K562 (cell line): Measurements from ENCODE around the gene CCDC187. TPM values are rescaled to one million over a fixed set of nuclear protein-coding genes. Genes with fewer than 3 reads are reported as not detected.

Source experiments
- ATAC-seq: fragments of 200-7000 bp; cut with Tn5 transposase; 3 replicates; pipeline ENCODE4 v1.9.1; 2020; ENCODE audit warnings: moderate library complexity
- BruUV-seq: library from RNA; stranded (reverse); fragments of 400-500 nt; replicated peaks from 2 replicates; lab custom pipeline; 2021; lab: Mats Ljungman, UMichigan
- CTCF ChIA-PET: fragments of 300-600 bp; formaldehyde crosslinking; extraction: SDS; loops from one replicate; lab custom pipeline; 2021; ENCODE audit warnings: low intra/inter-chr PET ratio; lab: Yijun Ruan, JAX
- POLR2A ChIA-PET: fragments of 300-600, 350-650 bp; sonication (Branson Sonifier 250); formaldehyde crosslinking; extraction: SDS; loops from one replicate; lab custom pipeline; 2021; ENCODE audit warnings: antibody characterized with exemption, inconsistent platforms; lab: Yijun Ruan, JAX
- DNase-seq, 4 experiments: peaks; one replicate each; pipeline versions ENCODE4 v3.0.0 to v3.0.0-alpha.2; 2011 to 2018; ENCODE audit warnings: low spot score in 3 of 4, mixed read lengths in 3 of 4; ENCODE audit errors: extremely low read depth in 1 of 4
- FAIRE-seq: peaks from 2 replicates; lab custom pipeline; 2011; peaks lifted over from hg19 to GRCh38; lab: Jason Lieb, UNC
- H2AFZ ChIP-seq: 2 replicates; pipeline ENCODE4 v1.6.0; 2011; ENCODE audit warnings: low read depth, low read length, control low read depth, inconsistent platforms
- H3K27ac ChIP-seq: fragments of 200-600 bp; 3 replicates; pipeline ENCODE4 v1.8.0; 2011; ENCODE audit warnings: low read depth, mild to moderate bottlenecking, control low read depth, inconsistent platforms, low read length, moderate library complexity, mixed read lengths; ENCODE audit errors: extremely low read depth
- H3K27me3 ChIP-seq, 2 experiments: fragments of 300-600 bp in 1 of 2; 2 replicates in 1 of 2; 3 replicates in 1 of 2; pipeline versions ENCODE4 v1.6.0 to v1.8.0; 2011; ENCODE audit warnings: inconsistent platforms in 2 of 2, low read length in 2 of 2, mild to moderate bottlenecking in 1 of 2, mixed read lengths in 1 of 2, moderate library complexity in 1 of 2; ENCODE audit not compliant: control insufficient read depth in 2 of 2, insufficient read depth in 2 of 2
- H3K36me3 ChIP-seq: fragments of 300-600 bp; 3 replicates; pipeline ENCODE4 v1.8.0; 2011; ENCODE audit warnings: mild to moderate bottlenecking, low read length, inconsistent platforms; ENCODE audit not compliant: control insufficient read depth, insufficient read depth
- H3K4me1 ChIP-seq, 2 experiments: fragments of 200-600 bp in 1 of 2; replicated peaks in 1 of 2; 2 replicates in 1 of 2; 3 replicates in 1 of 2; pipeline versions ENCODE4 v1.5.1 to v1.8.0; 2011; ENCODE audit warnings: inconsistent platforms in 2 of 2, low read length in 2 of 2, mild to moderate bottlenecking in 1 of 2, mixed read lengths in 1 of 2, moderate library complexity in 1 of 2; ENCODE audit not compliant: control insufficient read depth in 2 of 2, insufficient read depth in 2 of 2
- H3K4me2 ChIP-seq: 2 replicates; pipeline ENCODE4 v1.6.1; 2011; ENCODE audit warnings: low read length, control low read depth, inconsistent platforms, mixed read lengths; ENCODE audit not compliant: insufficient read depth
- H3K4me3 ChIP-seq: fragments of 200-600 bp; sonication (generic), shearing (Covaris generic); 2 replicates; pipeline ENCODE4 v1.5.1; 2016; ENCODE audit warnings: control low read depth, inconsistent platforms
- H3K79me2 ChIP-seq: fragments of 200-600 bp; 3 replicates; pipeline ENCODE4 v1.8.0; 2011; ENCODE audit warnings: low read length, inconsistent platforms; ENCODE audit not compliant: control insufficient read depth, insufficient read depth
- H3K9ac ChIP-seq, 2 experiments: 2 replicates each; pipeline versions ENCODE4 v1.6.0 to v1.6.1; 2011; ENCODE audit warnings: low read depth in 2 of 2, low read length in 2 of 2, control low read depth in 1 of 2, inconsistent platforms in 1 of 2, mild to moderate bottlenecking in 1 of 2, mixed read lengths in 1 of 2; ENCODE audit not compliant: insufficient read depth in 1 of 2
- H3K9me1 ChIP-seq: one replicate; pipeline ENCODE4 v1.6.0; 2011; ENCODE audit warnings: inconsistent platforms, mild to moderate bottlenecking, low read length, moderate library complexity; ENCODE audit not compliant: control insufficient read depth, insufficient read depth
- H3K9me3 ChIP-seq: replicated peaks from 2 replicates; pipeline ENCODE4 v1.5.1; 2011; ENCODE audit warnings: low read depth, low read length, inconsistent platforms; ENCODE audit not compliant: control insufficient read depth, insufficient read depth
- H4K20me1 ChIP-seq: replicated peaks from 2 replicates; pipeline ENCODE4 v1.6.1; 2011; ENCODE audit warnings: low read length, inconsistent platforms, mixed read lengths; ENCODE audit not compliant: control insufficient read depth, insufficient read depth
- ARID1B ChIP-seq: fragments of 450-650 bp; IDR thresholded peaks from 2 replicates; pipeline ENCODE4 v1.6.1; 2016; ENCODE audit warnings: antibody characterized with exemption, mild to moderate bottlenecking, inconsistent platforms
- ATF7 ChIP-seq: fragments of 450-650 bp; IDR thresholded peaks from 2 replicates; pipeline ENCODE4 v1.7.1; 2014; ENCODE audit warnings: mild to moderate bottlenecking, moderate library complexity
- JUN ChIP-seq, 2 experiments: sonication (generic) in 1 of 2; formaldehyde crosslinking in 1 of 2; IDR thresholded peaks; 2 replicates each; pipeline versions ENCODE4 v1.6.1 to v1.8.0; 2012 to 2022; ENCODE audit warnings: borderline replicate concordance in 2 of 2, mild to moderate bottlenecking in 2 of 2, improper control_type of control experiment in 1 of 2, low read depth in 1 of 2, low read length in 1 of 2, missing genetic modification reagents in 1 of 2
- KLF13 ChIP-seq: fragments of 450-650 bp; IDR thresholded peaks from 2 replicates; pipeline ENCODE4 v1.6.1; 2016; ENCODE audit warnings: missing genetic modification characterization, low read depth, mild to moderate bottlenecking, missing compliant biosample characterization, moderate library complexity, borderline replicate concordance
- RCOR1 ChIP-seq, 2 experiments: IDR thresholded peaks; 2 replicates each; pipeline ENCODE4 v1.6.1; 2012; ENCODE audit warnings: low read depth in 2 of 2, low read length in 2 of 2, borderline replicate concordance in 1 of 2, improper control_type of control experiment in 1 of 2
- TCF7 ChIP-seq: sonication (generic); IDR thresholded peaks from 2 replicates; pipeline ENCODE4 v1.6.1; 2016; ENCODE audit warnings: antibody characterized with exemption, borderline replicate concordance
- ZEB2 ChIP-seq: fragments of 450-650 bp; IDR thresholded peaks from 2 replicates; pipeline ENCODE4 v1.6.1; 2016
- WGBS: fragments of 100-300 bp; shearing (Covaris generic); methylation state at CpG from one replicate; pipeline ENCODE4 v1.1.6; 2016; ENCODE audit warnings: low coverage, mixed read lengths; ENCODE audit not compliant: insufficient coverage; ENCODE audit errors: missing lambda C conversion rate; 5-methylcytosine and 5-hydroxymethylcytosine counted together
- in situ Hi-C: fragments of 300-500 bp; cut with MboI; formaldehyde crosslinking; loops from 4 replicates; pipeline ENCODE4 v1.15.0; 2018; ENCODE audit warnings: inconsistent platforms, mixed read lengths
- intact Hi-C: fragments of 100-400 bp; cut with micrococcal nuclease; formaldehyde crosslinking; loops from 2 replicates; pipeline ENCODE4 v1.14.2; 2022
- polyA plus RNA-seq, 8 experiments: library from polyadenylated mRNA; depleted of rRNA in 4 of 8; stranded (reverse) in 5 of 8; unstranded in 3 of 8; fragments of >200 nt; fragmentation: Nextera tagmentation in 2 of 8; fragmentation: Illumina TruSeq in 1 of 8; extraction: Ambion mirVana in 2 of 8; extraction: Trizol in 1 of 8; gene quantifications; 2 replicates each; pipeline versions ENCODE4 v1.2.1 to v1.2.3, GENCODE V29; 2011 to 2014; ENCODE audit warnings: inconsistent platforms in 1 of 8, missing spikeins in 1 of 8
- total RNA-seq, 7 experiments: library from RNA; depleted of rRNA in 6 of 7; stranded (reverse); fragments of >200 nt in 6 of 7; fragmentation: Illumina TruSeq in 2 of 7; extraction: Trizol in 2 of 7; gene quantifications; 2 replicates each; pipeline versions ENCODE4 v1.2.1 to v1.2.3, GENCODE V29; 2011 to 2021; ENCODE audit warnings: low replicate concordance in 1 of 7
- TF ChIP-seq, protein P1 (sequence below), 2 experiments: fragments of 450-650 bp; formaldehyde crosslinking in 1 of 2; IDR thresholded peaks; 2 replicates each; pipeline versions ENCODE4 v1.4.0 to v1.6.1; 2014 to 2020; ENCODE audit warnings: mild to moderate bottlenecking in 2 of 2, borderline replicate concordance in 1 of 2, low read depth in 1 of 2

Gene CCDC187
- total and polyA plus RNA-seq, 9 of the 15 experiments (the other 6 are each of a cell fraction or from before 2014, with no cell fraction given) = not detected

DNA sequence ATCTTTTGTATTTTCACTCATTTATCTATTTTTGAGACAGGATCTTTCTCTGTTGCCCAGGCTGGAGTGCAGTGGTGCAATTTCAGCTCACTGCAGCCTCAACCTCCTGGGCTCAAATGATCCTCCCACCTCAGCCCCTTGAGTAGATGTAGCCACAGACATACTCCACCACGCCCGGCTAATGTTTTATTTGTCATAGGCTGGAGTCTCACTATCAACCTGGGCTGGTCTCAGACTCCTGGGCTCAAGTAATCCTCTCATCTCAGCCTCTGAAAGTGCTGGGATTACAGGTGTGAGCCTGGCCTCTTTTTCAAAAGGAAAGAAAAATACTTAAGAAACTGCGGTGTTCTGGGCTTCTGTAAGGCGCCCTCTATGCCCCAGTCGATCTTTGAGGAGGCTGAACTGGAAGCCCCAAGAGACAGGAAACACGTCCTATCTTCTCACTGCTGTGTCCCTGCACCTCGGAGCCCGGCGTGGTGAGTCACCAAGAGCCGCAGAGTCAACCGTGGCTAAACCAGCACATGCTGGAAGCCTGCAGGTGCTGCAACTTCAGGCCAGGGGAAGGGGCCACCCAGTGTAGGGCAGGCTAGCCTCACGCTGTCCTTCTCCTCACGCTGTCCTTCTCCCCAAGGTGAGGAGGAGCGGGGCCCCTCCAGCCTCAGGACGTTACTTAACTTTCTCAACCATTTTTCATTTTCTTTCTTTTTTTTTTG lies 83.7 kb downstream of the CCDC187 start:
- ChIA-PET POLR2A (interaction anchor here (0.8 to 1.6 kb wide), 3 partner anchors 10 to 19 kb away, joined by 3 to 6 read pairs (median 4); no protein-coding TSS in a partner anchor), CTCF (no interaction called here)
- intact Hi-C loops = no loop called here
- BruUV-seq = no TSS peak
- Histone ChIP-seq H3K79me2 (0 out of 3 replicates have a peak, but pooled peaks cover 10% of the 10 kb centered on the region), H2AFZ (no peak overlapping the region), H3K9me1 (peaks cover 3% of the 10 kb centered on the region), H3K4me3 (no peak overlapping the region), H3K27ac (peak overlapping the region; percentile 60; the same call in 2 of the 3 replicates), H4K20me1 (peaks cover 5% of the 10 kb centered on the region), H3K27me3 (no peaks in the 10 kb centered on the region), H3K9me3 (no peaks in the 10 kb centered on the region), H3K4me2 (no peak overlapping the region; the same call in 1 of the 2 replicates), H3K36me3 (peaks cover 83% of the 10 kb centered on the region), H3K9ac (peak overlapping the region; percentile 34 to 81; a peak in 3 of 4 replicates), H3K4me1 (peaks cover 14 to 49% of the 10 kb centered on the region in 2 experiments; a peak in 4 of 5 replicates)
- ATAC-seq = peak; percentile 96
- WGBS = 20% methylated on average over 15 of the region's 15 CpGs
- peak; percentile 96 for FAIRE-seq
- in situ Hi-C loops = no loop called here
- peak in 3 of 4 experiments; percentile 42 to 83 (median 75) for DNase-seq
- TF ChIP-seq TCF7 (no peak), ZEB2 (peak; percentile 32; the same call in 1 of the 2 replicates), RCOR1 (IDR thresholded peaks at IDR 0.05; ENCODE audit: borderline replicate concordance in 1 of 2, low read depth in 2 of 2, low read length in 2 of 2) (peak in 1 of 2 experiments; percentile 43; a peak in 1 of 4 replicates), JUN (IDR thresholded peaks at IDR 0.05; ENCODE audit: borderline replicate concordance, low read depth, low read length) (peak; percentile 92), JUN (CRISPR knock-in tag; IDR thresholded peaks at IDR 0.05; ENCODE audit: borderline replicate concordance) (no peak), ATF7 (peak; percentile 56; the same call in 1 of the 2 replicates), KLF13 (no peak), ARID1B (peak; percentile 62; the same call in 1 of the 2 replicates)
- TF ChIP-seq, protein P1, sequence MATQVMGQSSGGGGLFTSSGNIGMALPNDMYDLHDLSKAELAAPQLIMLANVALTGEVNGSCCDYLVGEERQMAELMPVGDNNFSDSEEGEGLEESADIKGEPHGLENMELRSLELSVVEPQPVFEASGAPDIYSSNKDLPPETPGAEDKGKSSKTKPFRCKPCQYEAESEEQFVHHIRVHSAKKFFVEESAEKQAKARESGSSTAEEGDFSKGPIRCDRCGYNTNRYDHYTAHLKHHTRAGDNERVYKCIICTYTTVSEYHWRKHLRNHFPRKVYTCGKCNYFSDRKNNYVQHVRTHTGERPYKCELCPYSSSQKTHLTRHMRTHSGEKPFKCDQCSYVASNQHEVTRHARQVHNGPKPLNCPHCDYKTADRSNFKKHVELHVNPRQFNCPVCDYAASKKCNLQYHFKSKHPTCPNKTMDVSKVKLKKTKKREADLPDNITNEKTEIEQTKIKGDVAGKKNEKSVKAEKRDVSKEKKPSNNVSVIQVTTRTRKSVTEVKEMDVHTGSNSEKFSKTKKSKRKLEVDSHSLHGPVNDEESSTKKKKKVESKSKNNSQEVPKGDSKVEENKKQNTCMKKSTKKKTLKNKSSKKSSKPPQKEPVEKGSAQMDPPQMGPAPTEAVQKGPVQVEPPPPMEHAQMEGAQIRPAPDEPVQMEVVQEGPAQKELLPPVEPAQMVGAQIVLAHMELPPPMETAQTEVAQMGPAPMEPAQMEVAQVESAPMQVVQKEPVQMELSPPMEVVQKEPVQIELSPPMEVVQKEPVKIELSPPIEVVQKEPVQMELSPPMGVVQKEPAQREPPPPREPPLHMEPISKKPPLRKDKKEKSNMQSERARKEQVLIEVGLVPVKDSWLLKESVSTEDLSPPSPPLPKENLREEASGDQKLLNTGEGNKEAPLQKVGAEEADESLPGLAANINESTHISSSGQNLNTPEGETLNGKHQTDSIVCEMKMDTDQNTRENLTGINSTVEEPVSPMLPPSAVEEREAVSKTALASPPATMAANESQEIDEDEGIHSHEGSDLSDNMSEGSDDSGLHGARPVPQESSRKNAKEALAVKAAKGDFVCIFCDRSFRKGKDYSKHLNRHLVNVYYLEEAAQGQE (IDR thresholded peaks at IDR 0.05; ENCODE audit: borderline replicate concordance) = peak; percentile 71
- TF ChIP-seq, protein P1 (CRISPR knock-in tag; IDR thresholded peaks at IDR 0.05; ENCODE audit: low read depth) = no peak
